Gastroesophageal sphincter (tissue), 3 donors: ENCODE measurements around the gene ZRANB3.

Source experiments
- POLR2AphosphoS5 ChIP-seq: sonication (generic); formaldehyde crosslinking; IDR thresholded peaks from one replicate; pipeline ENCODE4 v1.6.1; 2017; ENCODE audit warnings: antibody characterized with exemption
- TF ChIP-seq, protein P1 (sequence below), 4 experiments: fragments of 200-600 bp in 2 of 4; fragments of 450-650 bp in 2 of 4; sonication (generic) in 1 of 4; IDR thresholded peaks; one replicate each; pipeline ENCODE4 v1.5.1; 2017 to 2019; ENCODE audit warnings: antibody characterized with exemption in 4 of 4, mild to moderate bottlenecking in 2 of 4, moderate library complexity in 2 of 4

- TF ChIP-seq, protein P1, sequence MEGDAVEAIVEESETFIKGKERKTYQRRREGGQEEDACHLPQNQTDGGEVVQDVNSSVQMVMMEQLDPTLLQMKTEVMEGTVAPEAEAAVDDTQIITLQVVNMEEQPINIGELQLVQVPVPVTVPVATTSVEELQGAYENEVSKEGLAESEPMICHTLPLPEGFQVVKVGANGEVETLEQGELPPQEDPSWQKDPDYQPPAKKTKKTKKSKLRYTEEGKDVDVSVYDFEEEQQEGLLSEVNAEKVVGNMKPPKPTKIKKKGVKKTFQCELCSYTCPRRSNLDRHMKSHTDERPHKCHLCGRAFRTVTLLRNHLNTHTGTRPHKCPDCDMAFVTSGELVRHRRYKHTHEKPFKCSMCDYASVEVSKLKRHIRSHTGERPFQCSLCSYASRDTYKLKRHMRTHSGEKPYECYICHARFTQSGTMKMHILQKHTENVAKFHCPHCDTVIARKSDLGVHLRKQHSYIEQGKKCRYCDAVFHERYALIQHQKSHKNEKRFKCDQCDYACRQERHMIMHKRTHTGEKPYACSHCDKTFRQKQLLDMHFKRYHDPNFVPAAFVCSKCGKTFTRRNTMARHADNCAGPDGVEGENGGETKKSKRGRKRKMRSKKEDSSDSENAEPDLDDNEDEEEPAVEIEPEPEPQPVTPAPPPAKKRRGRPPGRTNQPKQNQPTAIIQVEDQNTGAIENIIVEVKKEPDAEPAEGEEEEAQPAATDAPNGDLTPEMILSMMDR (IDR thresholded peaks at IDR 0.05): no peak
- TF ChIP-seq POLR2AphosphoS5: no peak
These were observed 311.8 kb downstream of the ZRANB3 start for GRCh38 chr2:135219226-135219625.
